GM19455 (cell line): ENCODE data around the gene ROGDI.

Source experiments
- ATAC-seq: cut with Tn5 transposase; IDR thresholded peaks from one replicate; pipeline ENCODE4 v1.9.1; 2021; ENCODE audit not compliant: unreplicated experiment

ROGDI gene

GRCh38 chr16:4768549-4769305, 33.7 kb downstream of the ROGDI start:
- ATAC-seq, result peak; percentile 66

GRCh38 chr16:4767872-4768548, 34.4 kb downstream of the ROGDI start:
- ATAC-seq, result no peak

- ATAC-seq, result peak; percentile 81
Measured at GRCh38 chr16:4766875-4767628, 35.4 kb downstream of the ROGDI start, which contains the start of gene ZNF500. TSS of gene ZNF500 (minus strand) at chr16:4767162. CDS start at chr16:4765978, 1,184 bp downstream.

GRCh38 chr16:4765511-4766474, 36.6 kb downstream of the ROGDI start:
- ATAC-seq, result no peak

GRCh38 chr16:4763791-4764190, 38.6 kb downstream of the ROGDI start:
- no peak for ATAC-seq

GRCh38 chr16:4762205-4762604, 40.2 kb downstream of the ROGDI start:
- ATAC-seq, result no peak

GRCh38 chr16:4760221-4760910, 42.1 kb downstream of the ROGDI start:
- no peak for ATAC-seq

- ATAC-seq, result no peak
Measured at GRCh38 chr16:4755687-4756086, 46.7 kb downstream of the ROGDI start.

- no peak for ATAC-seq
Measured at GRCh38 chr16:4754865-4755264, 47.6 kb downstream of the ROGDI start.

GRCh38 chr16:4753227-4753626, 49.2 kb downstream of the ROGDI start:
- ATAC-seq, result no peak

- no peak for ATAC-seq
Measured at GRCh38 chr16:4752351-4753100, 49.9 kb downstream of the ROGDI start.

GRCh38 chr16:4750896-4751295, 51.5 kb downstream of the ROGDI start:
- no peak for ATAC-seq

- no peak for ATAC-seq
Measured at GRCh38 chr16:4749700-4750257, 52.7 kb downstream of the ROGDI start.

- ATAC-seq, result no peak
Measured at GRCh38 chr16:4748682-4749411, 53.6 kb downstream of the ROGDI start.

- ATAC-seq, result no peak
Measured at GRCh38 chr16:4747906-4748681, 54.3 kb downstream of the ROGDI start.

GRCh38 chr16:4746991-4747574, 55.4 kb downstream of the ROGDI start:
- no peak for ATAC-seq
